GM18517 (cell line): ENCODE measurements around the gene ING5.
"Not testable (repeated sequence)": the region's sequence is repeated elsewhere in the genome, so short reads cannot be mapped to it uniquely, and the experiment has no call there.

Source experiments
- ATAC-seq: cut with Tn5 transposase; IDR thresholded peaks from one replicate; pipeline ENCODE4 v1.9.1; 2021; ENCODE audit warnings: mild to moderate bottlenecking, moderate library complexity; ENCODE audit not compliant: unreplicated experiment

The ING5 gene

DNA sequence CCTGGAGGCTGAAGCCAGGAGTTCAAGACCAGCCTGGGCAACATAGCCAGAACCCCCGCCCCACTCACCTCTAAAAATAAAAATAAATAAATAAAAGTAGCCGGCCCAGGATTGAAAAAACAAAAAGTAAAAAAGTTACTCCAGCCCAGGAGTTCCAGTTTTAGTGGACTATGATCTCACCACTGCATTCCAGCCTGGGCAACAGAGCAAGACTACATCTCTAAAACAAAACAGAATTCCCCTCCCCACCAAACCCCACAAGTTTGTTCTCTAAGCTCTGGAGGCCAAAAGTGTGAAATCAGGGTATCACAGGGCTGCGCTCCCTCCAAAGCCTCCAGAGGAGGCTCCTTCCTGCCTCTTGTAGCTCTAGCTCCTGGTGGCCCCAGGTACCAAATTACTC is 34.3 kb downstream of the ING5 start:
- no peak for ATAC-seq

DNA sequence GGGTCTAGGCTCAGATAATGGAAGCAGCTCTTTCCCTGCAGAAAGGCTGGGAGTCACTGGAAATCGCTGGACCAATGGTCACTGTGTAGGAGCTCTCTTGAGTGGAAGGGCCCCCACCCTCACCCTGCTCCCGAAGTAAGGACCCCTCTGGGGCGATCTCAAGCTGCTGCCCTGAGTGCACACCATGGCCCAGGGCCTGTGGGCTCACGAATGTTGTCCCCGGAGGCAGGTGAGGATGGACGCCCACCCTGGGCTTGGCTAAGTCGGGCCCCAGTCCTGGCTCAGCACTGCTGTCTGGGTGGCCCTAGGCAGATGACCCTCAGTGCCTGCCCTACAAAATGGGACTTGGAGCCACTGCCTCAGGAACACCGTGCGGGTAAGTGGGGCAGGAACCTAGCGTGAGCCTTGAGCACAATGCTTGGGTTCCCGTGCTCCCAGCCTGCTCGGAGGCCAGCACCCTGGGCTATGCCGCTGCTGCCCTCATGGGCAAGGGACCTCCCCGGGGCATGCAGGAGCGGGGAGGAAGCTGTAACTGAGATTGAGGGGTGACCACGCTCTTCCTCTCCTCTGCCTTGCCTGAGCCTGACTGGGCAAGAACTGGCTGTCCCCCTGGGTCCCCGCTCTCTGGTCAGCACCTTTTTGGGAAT is 36.3 kb downstream of the ING5 start:
- ATAC-seq, result no peak

GRCh38 chr2:241739177-241739576 is 37.3 kb downstream of the ING5 start:
- no peak for ATAC-seq

- no peak for ATAC-seq
These were observed 37.8 kb downstream of the ING5 start for GRCh38 chr2:241739651-241740050.

DNA sequence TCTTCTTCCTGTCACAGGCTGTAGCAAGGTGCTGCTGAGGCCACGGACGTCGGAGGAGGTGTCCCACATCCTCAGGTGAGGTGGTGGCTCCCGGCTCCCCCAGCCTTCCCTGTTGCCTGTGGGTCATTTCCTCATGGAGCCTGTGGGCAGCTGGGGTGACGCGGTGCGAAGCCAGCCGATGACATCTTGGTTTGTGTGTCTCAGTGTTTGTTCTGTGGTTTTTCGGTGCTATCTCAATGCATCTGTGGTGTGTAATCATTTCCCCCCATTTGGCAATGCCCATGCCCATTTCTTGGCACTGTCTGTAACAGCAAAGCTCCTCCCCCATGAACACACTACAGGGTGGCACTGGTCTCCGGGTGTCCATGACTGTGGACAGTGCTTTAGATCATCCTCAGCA is 39.2 kb downstream of the ING5 start:
- ATAC-seq, result no peak

DNA sequence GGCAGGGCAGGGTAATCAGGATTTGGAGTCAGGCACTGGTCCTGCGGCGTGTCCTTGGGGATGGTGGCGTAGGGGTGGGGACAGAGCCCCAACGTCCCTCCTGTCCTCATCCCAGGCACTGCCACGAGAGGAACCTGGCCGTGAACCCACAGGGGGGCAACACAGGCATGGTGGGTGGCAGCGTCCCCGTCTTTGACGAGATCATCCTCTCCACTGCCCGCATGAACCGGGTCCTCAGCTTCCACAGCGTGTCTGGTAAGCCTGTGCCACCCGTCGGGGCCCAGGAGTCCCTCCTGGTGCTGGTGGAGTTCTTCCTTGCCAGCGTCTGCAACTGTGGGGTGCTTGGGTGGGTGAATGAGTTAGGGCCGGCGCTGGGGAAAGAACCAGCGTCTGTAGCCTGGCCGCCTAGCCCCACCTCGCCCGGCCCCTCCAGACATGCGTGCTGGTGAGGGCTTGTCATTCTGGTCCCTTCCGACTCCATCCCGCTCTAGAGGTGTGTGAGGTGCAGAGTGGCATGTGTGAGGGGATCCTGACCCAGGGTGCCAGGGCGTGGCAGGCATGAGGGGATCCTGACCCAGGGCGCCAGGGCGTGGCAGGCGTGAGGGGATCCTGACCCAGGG is 40.6 kb downstream of the ING5 start:
- no peak for ATAC-seq

GRCh38 chr2:241743008-241743407 is 41.2 kb downstream of the ING5 start:
- not testable (repeated sequence) for ATAC-seq

DNA sequence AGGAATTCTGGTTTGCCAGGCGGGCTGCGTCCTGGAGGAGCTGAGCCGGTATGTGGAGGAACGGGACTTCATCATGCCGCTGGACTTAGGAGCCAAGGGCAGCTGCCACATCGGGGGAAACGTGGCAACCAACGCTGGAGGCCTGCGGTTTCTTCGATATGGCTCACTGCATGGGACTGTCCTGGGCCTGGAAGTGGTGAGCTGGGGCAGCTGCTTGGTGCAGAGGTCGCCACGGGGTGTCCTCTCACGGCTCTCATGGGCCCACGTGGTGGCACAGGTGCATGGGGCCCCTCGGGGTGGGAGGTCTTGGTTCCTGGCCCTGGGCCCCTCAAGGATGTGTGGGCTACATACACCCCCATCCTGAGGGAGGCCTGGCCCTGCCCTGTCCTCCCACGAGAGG is 41.8 kb downstream of the ING5 start:
- ATAC-seq, result no peak

DNA sequence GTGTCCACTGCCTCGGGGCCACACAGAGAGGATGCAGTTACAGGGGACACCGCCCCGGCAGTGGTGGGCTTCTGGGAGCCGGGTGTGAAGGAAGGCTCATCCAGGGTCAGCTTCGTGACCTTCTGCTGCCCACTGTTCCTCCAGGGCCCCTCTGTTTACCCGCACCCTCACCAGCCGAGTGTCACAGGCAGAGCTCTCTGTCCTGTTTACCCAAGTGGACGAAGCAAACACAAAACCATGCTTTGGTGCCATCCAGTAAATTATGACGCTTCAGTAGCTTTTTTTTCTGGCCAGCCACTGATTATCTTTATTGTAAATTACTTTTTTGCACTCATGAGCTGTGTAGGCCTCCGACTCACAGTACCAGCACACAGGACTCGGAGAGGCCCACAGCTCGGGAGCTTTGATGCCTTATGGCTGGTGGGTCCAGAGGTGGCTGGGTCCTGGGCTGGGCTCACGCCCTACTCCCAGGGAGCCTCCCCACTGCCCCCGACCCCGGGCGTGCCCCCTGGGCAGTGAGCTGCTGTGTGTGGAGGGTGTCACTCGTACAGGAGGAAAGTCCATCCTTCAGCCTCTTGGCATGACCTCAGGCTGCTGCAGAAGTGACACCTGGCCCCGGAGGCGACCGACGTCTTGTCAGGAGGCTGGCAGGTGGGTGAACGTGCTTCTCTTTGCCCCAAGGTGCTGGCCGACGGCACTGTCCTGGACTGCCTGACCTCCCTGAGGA is 42.4 kb downstream of the ING5 start:
- no peak for ATAC-seq

DNA sequence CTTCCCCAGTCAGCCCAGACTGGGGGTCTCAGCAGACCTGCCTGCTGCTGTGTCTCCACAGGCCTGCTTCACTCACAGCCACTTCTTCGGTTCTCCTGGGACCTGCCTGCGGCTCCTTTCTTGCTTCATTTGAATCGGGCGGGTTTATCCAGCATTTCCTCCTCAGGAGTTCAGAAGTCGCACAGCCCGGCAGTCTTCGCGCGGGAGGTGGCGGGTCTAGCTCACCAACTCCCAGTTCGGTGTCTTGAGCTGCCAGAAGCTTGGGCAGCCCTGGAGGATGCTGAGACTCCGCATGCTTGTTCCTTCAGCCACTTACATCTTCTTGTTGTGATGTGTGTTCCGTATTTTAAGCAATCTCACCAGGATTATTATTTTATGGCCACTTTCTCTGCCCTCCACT is 43.4 kb downstream of the ING5 start:
- ATAC-seq, result no peak

DNA sequence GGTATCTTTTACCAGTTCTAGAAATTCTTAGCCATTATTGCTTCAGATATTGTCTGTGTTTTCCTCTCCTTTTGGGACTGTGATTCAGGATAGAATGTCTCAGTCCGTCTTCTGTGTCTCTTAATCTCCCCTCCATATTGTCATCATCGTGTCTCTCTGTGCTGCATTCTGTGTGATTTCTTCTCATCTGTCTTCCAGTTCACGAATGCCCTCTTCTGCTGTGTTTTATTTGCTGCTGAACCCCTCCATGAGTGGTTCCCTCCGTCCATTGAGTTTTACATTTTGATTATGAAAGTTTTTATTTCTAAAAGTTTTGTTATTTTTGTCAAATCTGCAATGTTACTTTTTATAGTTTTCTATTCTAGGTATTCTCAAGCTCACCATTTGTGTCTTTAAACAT is 44.2 kb downstream of the ING5 start:
- ATAC-seq, result no peak

GRCh38 chr2:241748468-241749256 is 46.8 kb downstream of the ING5 start:
- ATAC-seq, result no peak

- ATAC-seq, result no peak
These were observed 48.4 kb downstream of the ING5 start for GRCh38 chr2:241750076-241750840.

DNA sequence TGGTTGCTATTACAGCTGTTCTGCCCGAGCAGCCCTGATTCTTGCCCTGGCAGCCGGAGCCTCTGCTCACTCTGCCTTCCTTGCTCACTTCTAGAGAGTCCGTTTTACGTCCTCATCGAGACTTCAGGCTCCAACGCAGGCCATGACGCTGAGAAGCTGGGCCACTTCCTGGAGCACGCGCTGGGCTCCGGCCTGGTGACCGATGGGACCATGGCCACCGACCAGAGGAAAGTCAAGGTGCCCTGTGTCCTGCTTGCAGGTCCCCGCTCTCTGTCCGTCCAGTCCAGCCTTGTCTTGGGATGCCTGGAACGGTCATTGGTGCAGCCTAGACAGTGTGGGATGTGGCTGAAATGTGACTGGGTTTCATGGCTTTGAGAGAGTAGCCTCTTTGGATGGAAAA is 49.3 kb downstream of the ING5 start:
- no peak for ATAC-seq

DNA sequence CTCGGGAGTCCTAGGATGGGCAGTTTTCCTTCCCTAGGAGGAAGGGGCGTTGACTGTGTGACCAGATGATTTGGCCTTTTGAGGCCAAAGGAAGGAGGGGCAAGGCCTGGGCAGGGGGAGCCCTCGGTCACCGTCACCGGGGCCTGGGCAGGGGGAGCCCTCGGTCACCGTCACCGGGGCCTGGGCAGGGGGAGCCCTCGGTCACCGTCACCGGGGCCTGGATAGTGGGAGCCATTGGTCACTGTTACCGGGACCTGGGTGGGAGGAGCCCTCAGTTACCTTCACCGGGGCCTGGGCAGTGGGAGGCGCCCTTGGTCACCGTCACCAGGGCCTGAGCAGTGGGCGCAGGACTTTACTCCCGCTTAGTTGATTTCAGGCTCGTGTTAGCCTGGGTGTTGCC is 49.9 kb downstream of the ING5 start:
- no peak for ATAC-seq

- ATAC-seq, result no peak
These were observed 50.4 kb downstream of the ING5 start for GRCh38 chr2:241752253-241752652.

DNA sequence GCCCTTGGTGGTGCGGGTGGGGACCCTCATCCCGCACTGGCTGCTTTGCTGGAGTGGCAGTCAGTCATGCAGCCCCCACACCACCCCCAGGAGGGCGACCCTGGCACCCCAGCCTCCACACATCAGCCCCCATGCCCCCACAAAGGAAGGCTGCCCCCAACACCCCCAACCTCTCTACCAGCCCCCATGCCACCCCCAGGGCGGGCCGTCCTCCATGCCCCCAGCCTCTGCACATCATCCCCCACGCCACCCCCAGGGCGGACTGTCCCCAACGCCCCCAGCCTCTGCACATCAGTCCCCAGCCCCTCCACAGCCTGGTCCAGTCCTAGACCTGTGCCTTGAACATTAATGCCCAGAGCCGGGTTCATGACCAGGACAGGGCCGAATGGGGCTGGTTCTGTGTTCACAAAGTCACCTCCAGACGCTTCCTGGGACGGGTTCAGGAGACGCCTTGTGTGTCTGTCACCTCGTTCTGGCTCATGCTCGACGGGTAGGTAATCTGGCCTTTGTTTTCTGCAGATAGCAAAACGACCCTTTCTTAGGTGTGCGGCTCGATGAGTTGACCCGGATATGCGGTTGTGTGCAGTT is 50.9 kb downstream of the ING5 start:
- ATAC-seq, result no peak

- no peak for ATAC-seq
These were observed 51.7 kb downstream of the ING5 start for GRCh38 chr2:241753493-241753892.

DNA sequence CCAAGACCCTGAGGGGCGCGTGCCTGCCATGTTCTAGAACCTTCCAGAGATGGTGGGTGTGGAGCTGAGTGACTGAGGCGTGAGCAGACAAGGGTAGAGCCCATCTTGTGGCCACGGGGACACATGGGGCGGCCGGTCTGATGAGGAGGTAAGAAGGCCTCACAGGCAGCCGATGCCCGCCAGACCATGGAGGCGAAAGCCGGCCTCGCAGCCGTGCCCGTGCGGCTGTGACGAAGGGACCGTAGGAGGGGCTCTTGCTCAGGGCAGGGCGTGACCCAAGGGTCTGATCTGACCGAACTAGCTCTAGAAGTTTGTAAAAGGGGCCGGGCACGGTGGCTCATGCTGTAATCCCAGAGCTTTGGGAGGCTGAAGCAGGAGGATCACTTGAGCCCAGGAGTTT is 52.2 kb downstream of the ING5 start:
- no peak for ATAC-seq

DNA sequence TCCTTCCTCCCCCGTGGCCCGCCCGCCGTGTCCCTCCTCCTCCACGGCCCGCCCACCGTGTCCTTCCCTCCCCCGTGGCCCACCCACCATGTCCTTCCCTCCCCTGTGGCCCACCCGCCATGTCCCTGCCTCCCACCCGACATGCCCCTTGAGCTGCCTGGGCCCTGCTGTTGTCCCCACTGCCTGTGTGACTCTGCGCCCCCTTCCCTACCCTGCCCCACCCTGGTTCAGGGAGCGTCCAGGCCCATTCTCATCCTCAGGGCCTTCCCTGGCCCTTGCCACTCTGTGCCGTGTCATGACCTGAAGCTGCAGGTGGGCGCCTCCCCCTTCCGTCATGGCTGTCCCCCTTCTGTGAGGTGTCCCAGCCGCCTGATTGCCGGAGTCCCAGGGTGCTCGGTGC is 53.3 kb downstream of the ING5 start:
- no peak for ATAC-seq
